Endothelial cell of umbilical vein (primary cell): ENCODE measurements around the gene CCDC91. TPM values are rescaled to one million over a fixed set of nuclear protein-coding genes. Genes with fewer than 3 reads are reported as not detected.

Experiments used
- BruUV-seq: library from RNA; stranded (reverse); fragments of 400-500 nt; replicated peaks from 2 replicates; lab custom pipeline; 2021; lab: Mats Ljungman, UMichigan
- CTCF ChIA-PET: fragments of 300-600, 350-600 bp; sonication (Branson Sonifier 250); formaldehyde crosslinking; loops from one replicate; lab custom pipeline; 2021; ENCODE audit warnings: antibody characterized with exemption, inconsistent platforms; lab: Charles Lee
- POLR2A ChIA-PET: fragments of 300-600, 350-600 bp; sonication (Branson Sonifier 250); formaldehyde crosslinking; loops from one replicate; lab custom pipeline; 2021; ENCODE audit warnings: antibody characterized with exemption, inconsistent platforms; lab: Charles Lee
- DNase-seq: peaks from one replicate; pipeline ENCODE4 v3.0.0-alpha.2; 2011; ENCODE audit warnings: low read depth, low spot score
- FAIRE-seq: peaks from 2 replicates; lab custom pipeline; 2011; peaks lifted over from hg19 to GRCh38; lab: Jason Lieb, UNC
- H2AFZ ChIP-seq: 2 replicates; pipeline ENCODE4 v1.6.0; 2012; ENCODE audit warnings: low read depth, low read length, control low read depth, inconsistent platforms
- H3K27ac ChIP-seq: 2 replicates; pipeline ENCODE4 v1.5.1; 2011; ENCODE audit warnings: low read depth, mild to moderate bottlenecking, control low read depth, low read length, moderate library complexity; ENCODE audit not compliant: insufficient read depth
- H3K27me3 ChIP-seq, 2 experiments: 2 replicates each; pipeline versions ENCODE4 v1.6.0 to v1.6.1; 2011; ENCODE audit warnings: low read length in 2 of 2, mixed read lengths in 1 of 2; ENCODE audit not compliant: control insufficient read depth in 2 of 2, insufficient read depth in 2 of 2
- H3K36me3 ChIP-seq, 2 experiments: 2 replicates in 1 of 2; 3 replicates in 1 of 2; pipeline ENCODE4 v1.5.1; 2011; ENCODE audit warnings: low read length in 2 of 2, mild to moderate bottlenecking in 1 of 2, moderate library complexity in 1 of 2; ENCODE audit not compliant: control insufficient read depth in 2 of 2, insufficient read depth in 2 of 2; ENCODE audit errors: extremely low read depth in 1 of 2
- H3K4me1 ChIP-seq: 3 replicates; pipeline ENCODE4 v1.5.1; 2011; ENCODE audit warnings: mild to moderate bottlenecking, low read length; ENCODE audit not compliant: control insufficient read depth, insufficient read depth; ENCODE audit errors: extremely low read depth
- H3K4me2 ChIP-seq: 2 replicates; pipeline ENCODE4 v1.6.1; 2011; ENCODE audit warnings: low read length, control low read depth, mixed read lengths; ENCODE audit not compliant: insufficient read depth
- H3K4me3 ChIP-seq, 3 experiments: fragments of 200-600 bp in 1 of 3; sonication (generic), shearing (Covaris generic) in 1 of 3; replicated peaks in 1 of 3; 2 replicates each; pipeline ENCODE4 v1.5.1; 2011 to 2016; ENCODE audit warnings: control low read depth in 3 of 3, low read length in 3 of 3, mild to moderate bottlenecking in 2 of 3, inconsistent platforms in 1 of 3, low read depth in 1 of 3, moderate library complexity in 1 of 3; ENCODE audit not compliant: insufficient read depth in 1 of 3
- H3K79me2 ChIP-seq: 2 replicates; pipeline ENCODE4 v1.6.0; 2012; ENCODE audit warnings: low read length, inconsistent platforms; ENCODE audit not compliant: control insufficient read depth, insufficient read depth
- H3K9ac ChIP-seq: replicated peaks from 2 replicates; pipeline ENCODE3; 2011; ENCODE audit warnings: low read length, control low read depth; ENCODE audit not compliant: insufficient read depth; ENCODE audit errors: extremely low read depth
- H3K9me1 ChIP-seq: replicated peaks from 3 replicates; pipeline ENCODE4 v1.6.0; 2011; ENCODE audit warnings: mild to moderate bottlenecking, low read length; ENCODE audit not compliant: control insufficient read depth, insufficient read depth; ENCODE audit errors: extremely low read depth
- H3K9me3 ChIP-seq: replicated peaks from 2 replicates; pipeline ENCODE4 v1.5.1; 2012; ENCODE audit warnings: low read length, inconsistent platforms; ENCODE audit not compliant: control insufficient read depth, insufficient read depth
- H4K20me1 ChIP-seq: replicated peaks from 2 replicates; pipeline ENCODE3; 2011; ENCODE audit warnings: mild to moderate bottlenecking, low read length; ENCODE audit not compliant: control insufficient read depth, insufficient read depth; ENCODE audit errors: extremely low read depth
- EZH2 ChIP-seq: IDR thresholded peaks from 2 replicates; pipeline ENCODE4 v1.6.1; 2012; ENCODE audit warnings: borderline replicate concordance, low read depth, mild to moderate bottlenecking, moderate library complexity, low read length, inconsistent platforms; ENCODE audit not compliant: severe bottlenecking
- FOS ChIP-seq: IDR thresholded peaks from 2 replicates; pipeline ENCODE4 v1.6.1; 2011; ENCODE audit warnings: mild to moderate bottlenecking, low read length, moderate library complexity, borderline replicate concordance; ENCODE audit not compliant: insufficient read depth
- GATA2 ChIP-seq: IDR thresholded peaks from 2 replicates; pipeline ENCODE4 v1.7.0; 2011; ENCODE audit warnings: low read depth, mild to moderate bottlenecking, moderate library complexity, mixed read lengths, low read length; ENCODE audit not compliant: insufficient read length, insufficient read depth
- JUN ChIP-seq: IDR thresholded peaks from 2 replicates; pipeline ENCODE4 v1.6.1; 2011; ENCODE audit warnings: borderline replicate concordance, low read depth; ENCODE audit not compliant: insufficient read length, insufficient read depth
- MYC ChIP-seq: IDR thresholded peaks from one replicate; pipeline ENCODE4 v1.6.1; 2011; ENCODE audit warnings: mild to moderate bottlenecking, low read depth, low read length
- POLR2A ChIP-seq: IDR thresholded peaks from 2 replicates; pipeline ENCODE4 v1.6.1; 2012; ENCODE audit warnings: low read depth, mild to moderate bottlenecking, control low read depth, low read length
- POLR2AphosphoS5 ChIP-seq: IDR thresholded peaks from 2 replicates; pipeline ENCODE4 v1.6.1; 2012; ENCODE audit warnings: low read depth, mild to moderate bottlenecking, control low read depth, low read length, moderate library complexity; ENCODE audit not compliant: insufficient read depth
- dilution Hi-C: fragments of 300-500 bp; cut with MboI; formaldehyde crosslinking; loops from one replicate; pipeline ENCODE4 v1.15.0; 2019; ENCODE audit warnings: low sequenced_read_pairs; ENCODE audit not compliant: extremely low pct_ligation_motif_present
- intact Hi-C: fragments of 100-400 bp; cut with micrococcal nuclease; formaldehyde crosslinking; loops from one replicate; pipeline ENCODE4 v1.10.0; 2022
- polyA plus RNA-seq, 4 experiments: library from polyadenylated mRNA; depleted of rRNA in 3 of 4; stranded (reverse) in 3 of 4; unstranded in 1 of 4; fragments of >200 nt; gene quantifications; 2 replicates each; pipeline versions ENCODE4 v1.2.1 to v1.2.3, GENCODE V29; 2011 to 2012; ENCODE audit warnings: missing spikeins in 1 of 4
- total RNA-seq: library from RNA; stranded (reverse); gene quantifications from 2 replicates; pipeline ENCODE4 v1.2.3, GENCODE V29; 2021
- TF ChIP-seq, protein P1 (sequence below): IDR thresholded peaks from 2 replicates; pipeline ENCODE4 v1.6.1; 2011; ENCODE audit not compliant: insufficient read depth, insufficient read length
- TF ChIP-seq, protein P2 (sequence below), 2 donors: IDR thresholded peaks; 1 replicate in 1 of 2; 2 replicates in 1 of 2; pipeline ENCODE4 v1.5.1; 2011; ENCODE audit warnings: low read length in 2 of 2, mild to moderate bottlenecking in 2 of 2, moderate library complexity in 2 of 2, control low read depth in 1 of 2, inconsistent platforms in 1 of 2, low read depth in 1 of 2; ENCODE audit not compliant: insufficient read depth in 1 of 2; ENCODE audit errors: extremely low read depth in 1 of 2

Gene CCDC91
- total and polyA plus RNA-seq, 2 donors (not counting 3 experiments of a cell fraction or from before 2014, with no cell fraction given) = 3.8 to 10.5 TPM

DNA sequence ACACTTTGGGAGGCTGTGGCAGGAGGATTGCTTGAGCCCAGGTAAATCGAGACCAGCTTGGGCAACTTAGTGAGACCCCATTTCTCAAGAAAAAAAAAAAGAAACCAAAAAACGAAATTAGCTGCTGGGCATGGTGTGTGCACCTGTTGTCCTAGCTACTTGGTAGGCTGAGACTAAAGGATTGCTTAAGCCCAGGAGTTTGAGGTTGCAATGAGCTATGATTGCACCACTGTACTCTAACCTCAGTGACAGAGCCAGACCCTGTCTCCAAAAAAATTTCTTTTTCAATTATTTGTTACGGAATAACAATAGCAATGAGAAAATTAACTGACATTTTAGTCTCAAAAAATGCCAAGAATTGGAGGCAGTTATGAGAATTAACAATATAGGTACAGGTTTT, 128.0 kb downstream of the CCDC91 start:
- Histone ChIP-seq H3K4me1 (peaks cover 18% of the 10 kb centered on the region), H2AFZ (no peak overlapping the region), H3K9me3 (no peaks in the 10 kb centered on the region), H3K4me2 (no peak overlapping the region), H3K36me3 (no peaks in the 10 kb centered on the region), H4K20me1 (no peaks in the 10 kb centered on the region), H3K27ac (no peak overlapping the region), H3K4me3 (no peak overlapping the region), H3K9ac (no peak overlapping the region), H3K79me2 (no peaks in the 10 kb centered on the region), H3K9me1 (no peaks in the 10 kb centered on the region), H3K27me3 (no peaks in the 10 kb centered on the region)
- intact Hi-C loops = no loop called here
- ChIA-PET POLR2A (no interaction called here), CTCF (interaction anchor here (1.0 kb wide), 1 partner anchor 11 kb away, joined by 3 read pairs; no protein-coding TSS in a partner anchor)
- TF ChIP-seq, protein P1, sequence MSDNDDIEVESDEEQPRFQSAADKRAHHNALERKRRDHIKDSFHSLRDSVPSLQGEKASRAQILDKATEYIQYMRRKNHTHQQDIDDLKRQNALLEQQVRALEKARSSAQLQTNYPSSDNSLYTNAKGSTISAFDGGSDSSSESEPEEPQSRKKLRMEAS = no peak
- TF ChIP-seq JUN (no peak), POLR2AphosphoS5 (no peak), MYC (no peak), EZH2 (no peak), POLR2A (no peak), GATA2 (no peak), FOS (no peak)
- TF ChIP-seq, protein P2, sequence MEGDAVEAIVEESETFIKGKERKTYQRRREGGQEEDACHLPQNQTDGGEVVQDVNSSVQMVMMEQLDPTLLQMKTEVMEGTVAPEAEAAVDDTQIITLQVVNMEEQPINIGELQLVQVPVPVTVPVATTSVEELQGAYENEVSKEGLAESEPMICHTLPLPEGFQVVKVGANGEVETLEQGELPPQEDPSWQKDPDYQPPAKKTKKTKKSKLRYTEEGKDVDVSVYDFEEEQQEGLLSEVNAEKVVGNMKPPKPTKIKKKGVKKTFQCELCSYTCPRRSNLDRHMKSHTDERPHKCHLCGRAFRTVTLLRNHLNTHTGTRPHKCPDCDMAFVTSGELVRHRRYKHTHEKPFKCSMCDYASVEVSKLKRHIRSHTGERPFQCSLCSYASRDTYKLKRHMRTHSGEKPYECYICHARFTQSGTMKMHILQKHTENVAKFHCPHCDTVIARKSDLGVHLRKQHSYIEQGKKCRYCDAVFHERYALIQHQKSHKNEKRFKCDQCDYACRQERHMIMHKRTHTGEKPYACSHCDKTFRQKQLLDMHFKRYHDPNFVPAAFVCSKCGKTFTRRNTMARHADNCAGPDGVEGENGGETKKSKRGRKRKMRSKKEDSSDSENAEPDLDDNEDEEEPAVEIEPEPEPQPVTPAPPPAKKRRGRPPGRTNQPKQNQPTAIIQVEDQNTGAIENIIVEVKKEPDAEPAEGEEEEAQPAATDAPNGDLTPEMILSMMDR (IDR thresholded peaks at IDR 0.05; ENCODE audit: extremely low read depth in 1 of 2, insufficient read depth in 1 of 2, low read depth in 1 of 2, low read length in 2 of 2) = no peak
- dilution Hi-C loops = no loop called here
- DNase-seq (no peak), FAIRE-seq (no peak)
- BruUV-seq = no TSS peak
